AG10803 (cell line): ENCODE measurements around the gene VSIG10L2.

ENCODE experiments used
- DNase-seq: peaks from one replicate; pipeline ENCODE4 v3.0.0; 2010; ENCODE audit warnings: low read depth
- H3K4me3 ChIP-seq: 2 replicates; pipeline ENCODE4 v1.5.1; 2011; ENCODE audit warnings: mild to moderate bottlenecking, low read length, control low read depth
- CTCF ChIP-seq: conservative IDR thresholded peaks from 2 replicates; pipeline ENCODE4 v1.5.1; 2011; ENCODE audit warnings: mild to moderate bottlenecking, low read length, control low read depth, inconsistent platforms

VSIG10L2 gene

GRCh38 chr11:125943661-125944349 is 2.0 kb upstream of the VSIG10L2 start:
- no peak for DNase-seq
- H3K4me3 ChIP-seq, result no peak overlapping the region
- TF ChIP-seq CTCF, result no peak

- no peak overlapping the region for H3K4me3 ChIP-seq
- no peak for DNase-seq
- TF ChIP-seq CTCF, result no peak
Observed at GRCh38 chr11:125944350-125945010, 1.4 kb upstream of the VSIG10L2 start.

GRCh38 chr11:125945011-125945796 is 640 bp upstream of the VSIG10L2 start:
- no peak overlapping the region for H3K4me3 ChIP-seq
- no peak for DNase-seq
- TF ChIP-seq CTCF, result no peak

- H3K4me3 ChIP-seq, result no peak overlapping the region
- no peak for DNase-seq
- TF ChIP-seq CTCF, result no peak
Observed at GRCh38 chr11:125946712-125947418, 1.0 kb downstream of the VSIG10L2 start.

- no peak overlapping the region for H3K4me3 ChIP-seq
- no peak for DNase-seq
- no peak for TF ChIP-seq CTCF
Observed at GRCh38 chr11:125947419-125948277, 1.8 kb downstream of the VSIG10L2 start.

- H3K4me3 ChIP-seq, result no peak overlapping the region
- no peak for TF ChIP-seq CTCF
- DNase-seq, result no peak
Observed at GRCh38 chr11:125948278-125949051, 2.6 kb downstream of the VSIG10L2 start.
